ENCODE data around the gene INTS1.

Gene INTS1

GRCh38 chr7:1468643-1469298 lies 35.4 kb downstream of the INTS1 start:
- no peak for TF ChIP-seq GATA3 (IDR thresholded peaks at IDR 0.05; ENCODE audit: low read depth, low read length)
- no peak for TF ChIP-seq GATA2 (IDR thresholded peaks at IDR 0.05; ENCODE audit: low read depth, low read length)

DNA sequence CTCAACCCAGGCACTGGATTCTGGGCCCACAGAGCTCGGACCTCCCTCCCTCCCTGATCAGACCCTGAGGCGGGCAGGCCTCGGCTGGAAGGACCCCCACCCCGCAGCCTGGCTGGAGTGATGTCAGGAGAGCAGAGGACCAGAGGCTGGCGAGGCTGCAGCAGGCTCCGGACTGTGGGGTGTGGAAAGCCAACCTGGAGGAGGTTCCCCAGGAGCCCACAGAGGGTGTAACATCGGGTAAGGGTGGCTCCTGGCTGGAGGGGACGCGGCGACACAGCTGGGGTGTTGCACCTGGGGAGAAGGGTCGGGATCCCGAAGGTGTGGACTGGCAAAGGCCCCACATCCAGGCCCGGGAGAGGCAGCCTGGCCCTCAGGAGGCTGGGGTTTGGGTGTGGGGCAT lies 36.0 kb downstream of the INTS1 start:
- TF ChIP-seq GATA3 (IDR thresholded peaks at IDR 0.05; ENCODE audit: low read depth, low read length) (no peak), GATA2 (IDR thresholded peaks at IDR 0.05; ENCODE audit: low read depth, low read length) (no peak)

DNA sequence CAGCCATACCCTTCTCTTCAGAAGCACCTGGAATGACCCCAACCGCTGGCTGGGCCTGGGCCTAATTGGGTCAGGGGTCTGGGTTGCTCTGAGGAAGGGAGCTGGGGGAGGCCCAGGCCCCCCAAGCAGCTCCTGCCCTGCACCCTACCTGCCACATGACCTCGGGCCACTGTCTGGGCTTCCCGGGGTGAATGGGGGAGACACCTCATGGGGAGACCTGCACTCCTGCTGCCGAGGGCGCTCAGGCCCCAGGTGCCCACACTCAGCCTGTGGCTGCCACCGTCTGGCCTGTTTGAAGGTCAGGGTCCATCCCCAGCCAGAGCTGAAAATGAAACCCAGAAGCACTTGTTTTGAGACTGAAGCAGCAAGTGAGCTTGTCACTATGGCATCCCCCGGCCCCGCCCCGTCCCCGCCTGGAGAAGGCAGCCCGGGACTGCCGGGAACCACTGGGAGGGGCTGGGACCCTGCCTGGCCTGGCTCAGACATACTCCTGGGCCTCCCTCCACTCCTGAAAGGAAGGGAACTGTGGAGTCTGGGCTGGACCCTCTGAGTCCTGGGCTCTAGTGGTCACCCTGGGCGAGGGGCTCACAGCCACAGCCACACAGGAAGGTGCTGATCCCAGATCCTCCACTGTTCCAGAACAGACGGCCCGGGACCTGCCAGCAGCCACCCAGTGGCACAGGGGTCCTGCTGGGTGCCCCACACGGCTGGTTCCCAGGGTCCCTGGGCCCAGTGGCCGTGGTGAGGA lies 37.5 kb downstream of the INTS1 start:
- TF ChIP-seq GATA3 (IDR thresholded peaks at IDR 0.05; ENCODE audit: low read depth, low read length) (no peak), GATA2 (IDR thresholded peaks at IDR 0.05; ENCODE audit: low read depth, low read length) (no peak)

DNA sequence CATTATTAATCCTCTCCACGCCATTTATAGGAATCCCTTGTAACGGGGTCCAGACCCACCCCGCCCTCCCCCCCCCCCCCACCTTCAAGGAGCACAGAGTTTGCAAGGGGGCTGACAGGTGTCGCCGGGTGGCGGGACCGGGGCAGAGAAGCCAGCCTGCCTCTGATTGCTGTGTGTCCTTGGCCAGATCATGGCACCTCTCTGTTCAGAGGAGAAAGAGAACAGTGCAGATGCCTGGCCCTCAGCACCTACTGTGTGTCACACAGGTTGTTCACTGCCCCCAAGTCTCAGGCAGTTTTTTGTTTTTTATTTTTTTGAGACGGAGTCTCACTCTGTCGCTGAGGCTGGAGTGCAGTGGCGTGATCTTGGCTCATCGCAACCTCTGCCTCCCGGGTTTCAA lies 39.5 kb downstream of the INTS1 start:
- TF ChIP-seq GATA3 (IDR thresholded peaks at IDR 0.05; ENCODE audit: low read depth, low read length) (no peak), GATA2 (IDR thresholded peaks at IDR 0.05; ENCODE audit: low read depth, low read length) (no peak)

DNA sequence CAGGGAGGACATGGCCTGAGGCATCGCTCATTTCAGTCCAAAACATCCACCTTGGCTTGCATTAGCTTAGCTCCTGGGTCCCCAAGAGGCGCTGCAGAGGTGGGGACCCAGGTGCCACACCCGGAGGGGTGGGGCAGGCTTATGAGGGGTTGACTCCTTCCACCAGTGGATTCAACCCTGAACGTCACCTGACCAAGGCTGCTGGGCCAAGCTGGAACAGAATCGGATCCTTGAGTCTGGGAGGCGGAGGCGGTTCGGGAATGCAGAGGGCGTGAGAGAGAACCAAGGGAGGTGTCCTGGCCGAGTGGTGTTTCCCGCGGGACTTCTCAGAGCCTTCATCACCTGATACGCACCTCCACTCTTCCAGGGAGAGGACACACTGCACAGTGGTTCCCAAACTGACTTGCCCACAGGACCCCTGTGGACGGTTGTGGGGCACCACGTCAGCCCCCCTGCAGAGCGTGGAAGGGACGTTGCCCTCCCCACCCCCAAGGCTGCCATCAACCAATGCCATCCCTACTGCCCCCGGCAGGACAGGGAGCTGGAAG lies 40.4 kb downstream of the INTS1 start:
- no peak for TF ChIP-seq GATA2 (IDR thresholded peaks at IDR 0.05; ENCODE audit: low read depth, low read length)
- TF ChIP-seq GATA3 (IDR thresholded peaks at IDR 0.05; ENCODE audit: low read depth, low read length) = no peak

- TF ChIP-seq GATA3 (IDR thresholded peaks at IDR 0.05; ENCODE audit: low read depth, low read length) = no peak
- no peak for TF ChIP-seq GATA2 (IDR thresholded peaks at IDR 0.05; ENCODE audit: low read depth, low read length)
These were observed 42.4 kb downstream of the INTS1 start for GRCh38 chr7:1461646-1462375.

DNA sequence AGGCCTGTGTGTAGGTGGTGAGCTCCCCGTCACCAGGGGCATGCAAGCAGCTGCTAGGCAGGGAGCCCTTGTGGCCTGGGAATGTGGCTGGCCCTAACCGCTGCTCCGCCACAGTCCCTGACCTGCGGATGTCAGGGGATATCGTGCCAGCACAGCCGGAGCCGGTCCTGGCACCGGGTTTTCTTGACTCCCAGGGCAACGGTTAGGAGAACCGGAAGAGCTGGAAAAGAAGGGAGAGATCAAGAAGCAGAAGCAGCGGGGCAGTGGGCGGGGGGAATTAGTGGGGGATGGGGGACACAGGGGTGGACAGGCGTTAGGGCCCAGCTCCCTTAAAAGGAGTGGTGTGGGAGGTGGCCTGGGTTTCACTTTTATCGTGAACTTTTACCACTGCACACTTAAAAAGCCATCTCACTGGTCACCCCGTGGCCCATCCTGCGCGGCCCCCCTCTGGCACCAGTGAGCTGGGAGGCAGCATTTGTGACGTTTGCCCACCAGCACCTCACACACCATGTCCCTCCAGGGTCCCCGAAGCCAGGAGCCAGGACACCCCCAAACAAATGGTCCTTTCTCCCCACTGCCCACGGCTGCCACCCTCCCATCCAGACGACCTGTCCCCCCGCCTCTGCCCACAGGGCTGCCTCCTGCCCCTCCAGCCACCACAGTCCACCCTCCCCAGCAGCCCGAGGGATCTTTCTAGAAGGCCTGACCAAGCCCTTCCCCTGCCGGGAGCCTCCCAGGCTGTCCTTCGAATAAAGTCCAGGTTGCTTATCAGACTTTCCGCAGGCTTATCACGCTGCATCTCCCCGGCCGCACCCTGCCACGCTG lies 43.2 kb downstream of the INTS1 start:
- TF ChIP-seq GATA3 (IDR thresholded peaks at IDR 0.05; ENCODE audit: low read depth, low read length) = no peak
- TF ChIP-seq GATA2 (IDR thresholded peaks at IDR 0.05; ENCODE audit: low read depth, low read length) = peak; percentile 35; the same call in 1 of the 2 replicates

DNA sequence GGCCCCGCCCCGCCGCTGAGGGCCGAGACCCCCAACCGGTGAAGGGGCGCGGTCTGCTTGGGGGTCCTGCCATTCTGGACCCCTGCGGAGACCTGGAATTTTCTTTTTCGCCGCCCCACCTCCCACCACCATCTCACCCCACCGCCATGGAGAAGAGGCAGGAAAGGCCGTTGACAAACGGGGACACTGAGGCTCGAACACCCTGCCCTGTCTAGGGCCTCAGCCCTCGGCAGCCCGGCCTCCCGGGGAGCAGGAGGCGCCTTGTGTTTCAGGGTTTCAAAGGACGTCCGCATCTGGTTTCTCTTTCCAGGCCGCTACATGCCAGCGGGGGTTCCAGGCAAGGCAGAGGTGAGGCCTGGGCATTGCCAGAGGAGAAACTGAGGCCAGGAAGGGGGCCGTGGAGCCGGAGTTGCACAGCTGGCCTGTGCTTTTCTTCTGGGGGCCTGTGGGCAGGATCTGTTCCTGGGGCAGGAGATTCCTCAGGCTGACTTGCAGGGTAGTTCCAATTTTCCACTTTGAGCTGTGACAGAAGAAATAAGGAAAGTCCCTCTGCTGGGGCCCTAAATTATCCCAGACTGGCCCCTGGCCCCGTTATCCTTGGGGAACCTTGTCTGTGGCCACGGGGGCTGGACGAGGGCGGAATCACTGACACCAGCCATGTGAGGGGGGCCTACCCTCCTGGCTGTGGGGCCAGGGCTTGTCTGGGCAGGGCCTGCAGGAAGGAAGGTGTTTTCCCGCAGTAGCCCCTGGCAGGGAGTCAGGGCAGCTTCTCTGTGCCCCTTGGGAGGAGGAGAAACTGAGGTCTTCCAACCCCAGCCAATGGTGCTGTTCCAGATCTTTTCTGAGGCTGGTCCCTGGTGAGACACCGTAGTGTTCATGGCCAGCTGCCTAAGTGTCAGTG lies 44.0 kb downstream of the INTS1 start:
- no peak for TF ChIP-seq GATA3 (IDR thresholded peaks at IDR 0.05; ENCODE audit: low read depth, low read length)
- no peak for TF ChIP-seq GATA2 (IDR thresholded peaks at IDR 0.05; ENCODE audit: low read depth, low read length)

DNA sequence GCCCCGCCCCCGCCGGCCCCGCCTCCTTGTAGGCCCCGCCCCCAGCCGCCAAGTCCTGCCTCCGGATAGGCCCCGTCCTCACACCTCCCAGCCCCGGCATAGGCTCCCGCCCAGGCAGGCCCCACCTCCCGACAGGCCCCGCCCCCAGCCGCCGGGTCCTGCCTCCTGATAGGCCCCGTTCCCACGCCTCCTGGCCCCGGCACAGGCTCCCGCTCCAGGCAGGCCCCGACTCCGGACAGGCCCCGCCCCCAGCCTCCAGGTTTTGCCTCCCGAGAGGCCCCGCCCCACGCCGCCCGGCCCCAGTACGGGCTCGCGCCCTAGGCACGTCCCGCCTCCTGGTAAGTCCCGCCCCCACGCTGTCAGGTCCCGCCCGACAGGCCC lies 44.7 kb downstream of the INTS1 start:
- TF ChIP-seq GATA2 (IDR thresholded peaks at IDR 0.05; ENCODE audit: low read depth, low read length) (no peak), GATA3 (IDR thresholded peaks at IDR 0.05; ENCODE audit: low read depth, low read length) (no peak)

DNA sequence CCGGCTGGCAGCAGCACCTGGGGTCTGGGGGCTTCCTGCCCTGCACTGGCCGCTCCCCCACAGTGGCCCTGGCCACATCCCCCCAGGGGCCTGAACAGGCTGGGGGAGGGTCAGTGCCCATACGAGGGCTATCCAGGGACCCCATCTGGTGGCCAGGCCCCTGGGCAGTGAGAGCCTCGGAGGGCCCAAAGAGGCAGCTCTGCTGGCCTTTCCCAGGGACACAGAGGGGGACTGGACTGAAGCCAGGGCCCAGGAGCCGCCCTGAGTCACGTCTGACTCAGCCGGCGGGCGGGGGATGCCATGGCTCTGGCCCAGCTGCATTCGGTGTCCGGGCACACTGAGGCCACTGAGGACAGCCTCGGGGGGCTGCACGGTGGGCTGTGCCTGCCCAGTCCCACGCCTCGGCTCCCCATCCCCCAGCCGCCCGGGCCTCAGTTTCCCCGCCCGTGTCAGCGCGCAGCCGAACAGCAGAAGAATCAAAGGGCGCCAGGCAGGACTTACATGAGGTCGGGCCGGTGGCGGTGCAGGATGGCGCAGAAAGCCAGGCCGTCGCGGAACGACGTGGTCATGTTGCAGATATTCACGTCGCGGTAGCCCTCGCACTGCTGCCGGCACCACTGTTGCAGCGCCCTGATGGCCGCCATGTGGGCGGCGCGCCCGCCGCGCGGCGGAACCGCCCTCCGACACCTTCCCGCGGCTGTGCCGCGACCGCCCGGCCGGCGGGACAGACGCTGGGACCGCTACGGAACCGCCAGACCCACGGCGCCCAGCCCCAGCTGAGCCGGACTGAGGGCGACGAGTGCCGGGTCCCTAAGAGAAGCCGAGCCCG lies 45.3 kb downstream of the INTS1 start, which contains the start of gene MICALL2:
MICALL2 (minus strand) TSS at position 788 of the 829 bp plus-strand sequence; CDS start at position 644, 144 bp downstream.
- TF ChIP-seq GATA3 (IDR thresholded peaks at IDR 0.05; ENCODE audit: low read depth, low read length) (no peak), GATA2 (IDR thresholded peaks at IDR 0.05; ENCODE audit: low read depth, low read length) (no peak)

- TF ChIP-seq GATA2 (IDR thresholded peaks at IDR 0.05; ENCODE audit: low read depth, low read length) (no peak), GATA3 (IDR thresholded peaks at IDR 0.05; ENCODE audit: low read depth, low read length) (no peak)
These were observed 46.1 kb downstream of the INTS1 start for GRCh38 chr7:1457949-1458682.
